HepG2 (cell line): ENCODE results near the gene PLA2G4B. TPM values are rescaled to one million over a fixed set of nuclear protein-coding genes. Genes with fewer than 3 reads are reported as not detected.

Experiments used
- ATAC-seq: fragments of 200-7000 bp; cut with Tn5 transposase; 3 replicates; pipeline ENCODE4 v1.9.1; 2020; ENCODE audit warnings: mild to moderate bottlenecking, moderate library complexity
- BruUV-seq: library from RNA; stranded (reverse); fragments of 400-500 nt; replicated peaks from 2 replicates; lab custom pipeline; 2021; lab: Mats Ljungman, UMichigan
- CTCF ChIA-PET: fragments of 300-600 bp; formaldehyde crosslinking; extraction: SDS; loops from one replicate; lab custom pipeline; 2021; ENCODE audit warnings: low total read pairs, inconsistent platforms, low intra/inter-chr PET ratio; lab: Yijun Ruan, JAX
- POLR2A ChIA-PET: fragments of 350-600 bp; sonication (Branson Sonifier 250); formaldehyde crosslinking; loops from one replicate; lab custom pipeline; 2020; ENCODE audit warnings: antibody characterized with exemption, inconsistent platforms; lab: Yijun Ruan, JAX
- DNase-seq: peaks from one replicate; pipeline ENCODE4 v3.0.0-alpha.2; 2015; ENCODE audit warnings: low spot score
- FAIRE-seq: peaks from 3 replicates; lab custom pipeline; 2011; peaks lifted over from hg19 to GRCh38; lab: Jason Lieb, UNC
- H2AFZ ChIP-seq: one replicate; pipeline ENCODE4 v1.6.1; 2011; ENCODE audit warnings: low read length, inconsistent platforms
- H3K27ac ChIP-seq: fragments of 300-600 bp; 3 replicates; pipeline ENCODE4 v1.8.0; 2011; ENCODE audit warnings: mixed run types, mild to moderate bottlenecking, mixed read lengths, low read length, inconsistent platforms; ENCODE audit not compliant: insufficient read depth; ENCODE audit errors: extremely low read length
- H3K27me3 ChIP-seq, 2 experiments: fragments of 200-600 bp in 1 of 2; 2 replicates in 1 of 2; 3 replicates in 1 of 2; pipeline versions ENCODE4 v1.6.0 to v1.8.0; 2011; ENCODE audit warnings: low read length in 2 of 2, mild to moderate bottlenecking in 2 of 2, moderate library complexity in 2 of 2, inconsistent platforms in 1 of 2; ENCODE audit not compliant: insufficient read depth in 2 of 2, control insufficient read depth in 1 of 2
- H3K36me3 ChIP-seq, 2 experiments: fragments of 200-600 bp in 1 of 2; replicated peaks in 1 of 2; 2 replicates in 1 of 2; 3 replicates in 1 of 2; pipeline versions ENCODE4 v1.5.1 to v1.8.0; 2011; ENCODE audit warnings: low read length in 2 of 2, inconsistent platforms in 1 of 2; ENCODE audit not compliant: insufficient read depth in 2 of 2, control insufficient read depth in 1 of 2
- H3K4me1 ChIP-seq: 2 replicates; pipeline ENCODE4 v1.5.1; 2012; ENCODE audit warnings: low read length, inconsistent platforms; ENCODE audit not compliant: insufficient read depth
- H3K4me2 ChIP-seq: 2 replicates; pipeline ENCODE4 v1.6.0; 2011; ENCODE audit warnings: low read depth, low read length, inconsistent platforms
- H3K4me3 ChIP-seq, 3 experiments: fragments of 200-600 bp in 1 of 3; sonication (generic), shearing (Covaris generic) in 1 of 3; replicated peaks in 1 of 3; 2 replicates each; pipeline ENCODE4 v1.5.1; 2011 to 2016; ENCODE audit warnings: low read length in 3 of 3, inconsistent platforms in 2 of 3, low read depth in 2 of 3, mild to moderate bottlenecking in 2 of 3, control low read depth in 1 of 3, mixed read lengths in 1 of 3; ENCODE audit not compliant: insufficient read depth in 1 of 3
- H3K79me2 ChIP-seq: one replicate; pipeline ENCODE4 v1.6.1; 2011; ENCODE audit warnings: low read length, inconsistent platforms; ENCODE audit not compliant: insufficient read depth
- H3K9ac ChIP-seq: 2 replicates; pipeline ENCODE4 v1.6.0; 2011; ENCODE audit warnings: mild to moderate bottlenecking, low read depth, low read length, inconsistent platforms; ENCODE audit not compliant: insufficient read depth
- H3K9me3 ChIP-seq: 2 replicates; pipeline ENCODE4 v1.5.1; 2012; ENCODE audit warnings: mild to moderate bottlenecking, low read length
- H4K20me1 ChIP-seq: 2 replicates; pipeline ENCODE4 v1.6.0; 2011; ENCODE audit warnings: inconsistent platforms, mild to moderate bottlenecking, low read length, moderate library complexity; ENCODE audit not compliant: insufficient read depth
- EEA1 ChIP-seq: sonication (generic); formaldehyde crosslinking; IDR thresholded peaks from 2 replicates; pipeline ENCODE4 v1.5.1; 2020; ENCODE audit warnings: mild to moderate bottlenecking, missing genetic modification reagents, borderline replicate concordance
- HNRNPH1 ChIP-seq: fragments of 200-400 bp; formaldehyde crosslinking; optimal IDR thresholded peaks from 2 replicates; pipeline ENCODE3; 2017; ENCODE audit warnings: mild to moderate bottlenecking, low read depth, low read length
- NFYC ChIP-seq: IDR thresholded peaks from 2 replicates; pipeline ENCODE4 v1.6.1; 2016; ENCODE audit warnings: missing genetic modification reagents, missing compliant biosample characterization
- TAF1 ChIP-seq: sonication (generic); formaldehyde crosslinking; IDR thresholded peaks from 2 replicates; pipeline ENCODE4 v1.4.0; 2020; ENCODE audit warnings: missing genetic modification reagents
- ZNF263 ChIP-seq: sonication (generic); formaldehyde crosslinking; IDR thresholded peaks from 2 replicates; pipeline ENCODE4 v1.4.0; 2020; ENCODE audit warnings: missing genetic modification reagents
- ZNF296 ChIP-seq: sonication (generic); formaldehyde crosslinking; conservative IDR thresholded peaks from 2 replicates; pipeline ENCODE4 v1.5.0; 2020; ENCODE audit warnings: mild to moderate bottlenecking, missing genetic modification reagents
- ZNF703 ChIP-seq: sonication (generic); formaldehyde crosslinking; IDR thresholded peaks from 2 replicates; pipeline ENCODE4 v1.5.1; 2020; ENCODE audit warnings: missing genetic modification reagents, mild to moderate bottlenecking, moderate library complexity, borderline replicate concordance
- WGBS: methylation state at CpG from one replicate; pipeline ENCODE4 v1.1.6; 2017; ENCODE audit warnings: low lambda C conversion rate; 5-methylcytosine and 5-hydroxymethylcytosine counted together
- in situ Hi-C: cut with HindIII; loops from 2 replicates; pipeline ENCODE4 v1.10.0; 2017; ENCODE audit warnings: low pct_unique_long_range_greater_than_20kb; ENCODE audit not compliant: extremely low pct_ligation_motif_present
- intact Hi-C: fragments of 100-400 bp; cut with micrococcal nuclease; formaldehyde crosslinking; loops from one replicate; pipeline ENCODE4 v1.10.0; 2022; ENCODE audit not compliant: unreplicated experiment
- polyA plus RNA-seq, 8 experiments: library from polyadenylated mRNA; depleted of rRNA in 3 of 8; stranded (reverse) in 7 of 8; unstranded in 1 of 8; fragments of >200 nt; fragmentation: Illumina TruSeq in 4 of 8; extraction: Trizol in 4 of 8; gene quantifications; 2 replicates each; pipeline versions ENCODE4 v1.2.1 to v1.2.3, GENCODE V29; 2011 to 2016; ENCODE audit warnings: low read depth in 4 of 8, missing spikeins in 1 of 8, mixed read lengths in 1 of 8; ENCODE audit not compliant: insufficient read depth in 1 of 8
- total RNA-seq, 5 experiments: library from RNA; depleted of rRNA; stranded (reverse); fragments of >200 nt; fragmentation: Illumina TruSeq; extraction: Trizol; gene quantifications; 2 replicates each; pipeline ENCODE4 v1.2.3, GENCODE V29; 2016; ENCODE audit warnings: low read depth in 1 of 5
- TF ChIP-seq, protein P1 (sequence below): sonication (generic); formaldehyde crosslinking; IDR thresholded peaks from 2 replicates; pipeline ENCODE4 v1.5.0; 2020; ENCODE audit warnings: mild to moderate bottlenecking, missing genetic modification reagents, moderate library complexity

Gene PLA2G4B
- total and polyA plus RNA-seq, 2 of the 13 experiments (the other 11 are each of a cell fraction or from before 2014, with no cell fraction given): 5.1 to 8.0 TPM

DNA sequence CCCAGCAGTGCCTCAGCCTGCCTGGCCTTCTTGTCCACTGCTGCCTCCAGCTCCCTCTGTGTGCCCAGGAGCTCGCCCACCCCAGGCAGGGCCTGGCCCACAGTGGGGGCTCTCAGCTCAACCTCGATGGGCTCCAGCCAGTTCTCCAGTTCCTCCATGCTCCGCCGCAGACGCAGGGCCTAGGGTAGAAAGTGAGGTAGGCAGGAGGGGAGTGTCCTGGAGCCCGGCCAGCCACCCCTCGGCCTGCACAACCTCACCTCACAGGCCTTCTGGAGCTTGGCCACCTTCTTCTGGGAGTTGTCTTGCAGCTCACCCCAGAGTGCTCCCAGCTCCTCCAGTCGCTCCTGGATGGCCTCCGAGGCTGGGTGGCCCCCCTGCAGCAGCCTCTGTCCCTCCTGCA, 18.7 kb downstream of the PLA2G4B start:
- intact Hi-C loops: no loop called here
- POLR2A ChIA-PET: no interaction called here
- peak overlapping the region; percentile 46 for H3K4me2 ChIP-seq
- FAIRE-seq: no peak
- CTCF ChIA-PET: no interaction called here
- TF ChIP-seq ZNF703 (CRISPR knock-in tag): no peak
- peak; percentile 20; the same call in 1 of the 2 replicates for TF ChIP-seq ZNF263 (CRISPR knock-in tag)
- in situ Hi-C loops: no loop called here
- H3K4me1 ChIP-seq: peaks cover 32% of the 10 kb centered on the region
- no peaks in the 10 kb centered on the region for H3K36me3 ChIP-seq
- H4K20me1 ChIP-seq: no peaks in the 10 kb centered on the region
- no TSS peak for BruUV-seq
- ATAC-seq: no peak
- no peak overlapping the region for H3K9ac ChIP-seq
- no peaks in the 10 kb centered on the region for H3K79me2 ChIP-seq
- no peak for DNase-seq
- H3K27me3 ChIP-seq: peaks cover 10 to 41% of the 10 kb centered on the region in 2 experiments; a peak in 4 of 5 replicates
- 28% methylated on average over 5 of the region's 9 CpGs for WGBS
- H3K4me3 ChIP-seq: no peak overlapping the region; a peak in 1 of 6 replicates
- no peak overlapping the region for H2AFZ ChIP-seq
- H3K27ac ChIP-seq: no peak overlapping the region
- H3K9me3 ChIP-seq: no peaks in the 10 kb centered on the region

DNA sequence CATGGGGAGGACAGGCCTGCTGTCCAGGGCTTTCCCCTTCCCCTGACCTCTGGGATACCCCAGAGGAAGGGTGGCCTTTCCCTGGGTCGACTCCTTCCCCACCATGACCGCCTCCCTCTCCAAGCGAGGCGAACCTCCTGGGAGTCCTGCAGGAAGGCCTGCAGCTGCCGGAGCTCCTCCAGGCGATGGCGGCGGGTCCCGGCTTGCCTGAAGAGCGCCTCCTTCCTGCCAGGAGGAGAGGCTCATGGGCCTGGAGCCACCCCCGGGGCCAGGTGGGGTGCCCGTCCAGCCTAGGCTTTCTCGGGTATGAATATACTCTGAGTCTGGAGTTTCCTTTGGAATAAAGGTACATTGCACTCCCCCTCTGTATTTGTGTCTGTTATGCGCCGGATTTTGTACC, 20.1 kb downstream of the PLA2G4B start:
- no peak for FAIRE-seq
- H3K27me3 ChIP-seq: peaks cover 7 to 51% of the 10 kb centered on the region in 2 experiments; a peak in 4 of 5 replicates
- no peaks in the 10 kb centered on the region for H3K9me3 ChIP-seq
- POLR2A ChIA-PET: no interaction called here
- 66% methylated on average over 8 of the region's 15 CpGs for WGBS
- no TSS peak for BruUV-seq
- no peak for ATAC-seq
- H3K36me3 ChIP-seq: no peaks in the 10 kb centered on the region
- H3K4me1 ChIP-seq: peaks cover 44% of the 10 kb centered on the region
- no peaks in the 10 kb centered on the region for H4K20me1 ChIP-seq
- H3K4me2 ChIP-seq: no peak overlapping the region
- H3K9ac ChIP-seq: no peak overlapping the region
- H3K4me3 ChIP-seq: no peak overlapping the region
- intact Hi-C loops (no loop called here), in situ Hi-C loops (no loop called here)
- TF ChIP-seq TAF1 (no peak), HNRNPH1 (no peak), EEA1 (no peak), NFYC (CRISPR knock-in tag) (no peak), ZNF296 (CRISPR knock-in tag) (no peak)
- TF ChIP-seq, protein P1, sequence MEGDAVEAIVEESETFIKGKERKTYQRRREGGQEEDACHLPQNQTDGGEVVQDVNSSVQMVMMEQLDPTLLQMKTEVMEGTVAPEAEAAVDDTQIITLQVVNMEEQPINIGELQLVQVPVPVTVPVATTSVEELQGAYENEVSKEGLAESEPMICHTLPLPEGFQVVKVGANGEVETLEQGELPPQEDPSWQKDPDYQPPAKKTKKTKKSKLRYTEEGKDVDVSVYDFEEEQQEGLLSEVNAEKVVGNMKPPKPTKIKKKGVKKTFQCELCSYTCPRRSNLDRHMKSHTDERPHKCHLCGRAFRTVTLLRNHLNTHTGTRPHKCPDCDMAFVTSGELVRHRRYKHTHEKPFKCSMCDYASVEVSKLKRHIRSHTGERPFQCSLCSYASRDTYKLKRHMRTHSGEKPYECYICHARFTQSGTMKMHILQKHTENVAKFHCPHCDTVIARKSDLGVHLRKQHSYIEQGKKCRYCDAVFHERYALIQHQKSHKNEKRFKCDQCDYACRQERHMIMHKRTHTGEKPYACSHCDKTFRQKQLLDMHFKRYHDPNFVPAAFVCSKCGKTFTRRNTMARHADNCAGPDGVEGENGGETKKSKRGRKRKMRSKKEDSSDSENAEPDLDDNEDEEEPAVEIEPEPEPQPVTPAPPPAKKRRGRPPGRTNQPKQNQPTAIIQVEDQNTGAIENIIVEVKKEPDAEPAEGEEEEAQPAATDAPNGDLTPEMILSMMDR (CRISPR knock-in tag): 0 out of 2 replicates have a peak, but pooled peaks have one; percentile 13
- no peak overlapping the region for H3K27ac ChIP-seq
- no peak for DNase-seq
- no peaks in the 10 kb centered on the region for H3K79me2 ChIP-seq
- CTCF ChIA-PET: no interaction called here
- no peak overlapping the region for H2AFZ ChIP-seq
